Measurements from ENCODE around the gene MATN1. TPM values are rescaled to one million over a fixed set of nuclear protein-coding genes. Genes with fewer than 3 reads are reported as not detected.

MATN1 gene
- total RNA-seq, 2 experiments from 2014 or later = 0.34 TPM; not detected in 1

GRCh38 chr1:30680429-30680828 lies 43.0 kb downstream of the MATN1 start:
- no peak for DNase-seq
- Mint-ChIP-seq H3K36me3 (no peaks in the 10 kb centered on the region), H3K27ac (no peak overlapping the region), H3K4me3 (no peak overlapping the region), H3K27me3 (peaks cover 38% of the 10 kb centered on the region), H3K4me1 (ENCODE audit: low read depth) (peaks cover 2% of the 10 kb centered on the region), H3K9me3 (peaks cover 8% of the 10 kb centered on the region)
- CTCF ChIA-PET = no interaction called here
- intact Hi-C loops (cut with micrococcal nuclease) = no loop called here
- POLR2A ChIA-PET = no interaction called here

GRCh38 chr1:30679976-30680305 lies 43.4 kb downstream of the MATN1 start:
- ChIA-PET POLR2A (no interaction called here), CTCF (no interaction called here)
- Mint-ChIP-seq H3K4me3 (no peak overlapping the region), H3K27ac (no peak overlapping the region), H3K27me3 (peaks cover 41% of the 10 kb centered on the region), H3K9me3 (peaks cover 9% of the 10 kb centered on the region), H3K36me3 (no peaks in the 10 kb centered on the region), H3K4me1 (ENCODE audit: low read depth) (peaks cover under 1% of the 10 kb centered on the region)
- intact Hi-C loops (cut with micrococcal nuclease) = no loop called here
- DNase-seq = no peak

GRCh38 chr1:30679201-30679975 lies 44.0 kb downstream of the MATN1 start:
- H3K36me3 Mint-ChIP-seq = no peaks in the 10 kb centered on the region
- DNase-seq = no peak
- no peak overlapping the region for H3K27ac Mint-ChIP-seq
- H3K4me1 Mint-ChIP-seq (ENCODE audit: low read depth) = no peaks in the 10 kb centered on the region
- intact Hi-C loops (cut with micrococcal nuclease) = no loop called here
- POLR2A ChIA-PET = interaction anchor here (0.6 kb wide), 1 partner anchor 1294 kb away, joined by 3 read pairs; no protein-coding TSS in a partner anchor
- H3K9me3 Mint-ChIP-seq = peaks cover 9% of the 10 kb centered on the region
- CTCF ChIA-PET = no interaction called here
- peaks cover 37% of the 10 kb centered on the region for H3K27me3 Mint-ChIP-seq
- no peak overlapping the region for H3K4me3 Mint-ChIP-seq

GRCh38 chr1:30678209-30678608 lies 45.2 kb downstream of the MATN1 start:
- H3K4me3 Mint-ChIP-seq = no peak overlapping the region
- no peaks in the 10 kb centered on the region for H3K36me3 Mint-ChIP-seq
- ChIA-PET CTCF (no interaction called here), POLR2A (no interaction called here)
- DNase-seq = no peak
- no peak overlapping the region for H3K27ac Mint-ChIP-seq
- peaks cover 13% of the 10 kb centered on the region for H3K9me3 Mint-ChIP-seq
- H3K27me3 Mint-ChIP-seq = peaks cover 31% of the 10 kb centered on the region
- intact Hi-C loops (cut with micrococcal nuclease) = no loop called here
- H3K4me1 Mint-ChIP-seq (ENCODE audit: low read depth) = no peaks in the 10 kb centered on the region

- Mint-ChIP-seq H3K27ac (no peak overlapping the region), H3K4me1 (ENCODE audit: low read depth) (no peaks in the 10 kb centered on the region), H3K4me3 (no peak overlapping the region), H3K36me3 (no peaks in the 10 kb centered on the region), H3K27me3 (peaks cover 29% of the 10 kb centered on the region), H3K9me3 (peaks cover 20% of the 10 kb centered on the region)
- intact Hi-C loops (cut with micrococcal nuclease) = no loop called here
- ChIA-PET CTCF (no interaction called here), POLR2A (no interaction called here)
- no peak for DNase-seq
Observed at GRCh38 chr1:30677471-30677870, 45.9 kb downstream of the MATN1 start.

- POLR2A ChIA-PET = no interaction called here
- no peaks in the 10 kb centered on the region for H3K4me1 Mint-ChIP-seq (ENCODE audit: low read depth)
- H3K9me3 Mint-ChIP-seq = peaks cover 20% of the 10 kb centered on the region
- no peak for DNase-seq
- no peak overlapping the region for H3K4me3 Mint-ChIP-seq
- H3K36me3 Mint-ChIP-seq = no peaks in the 10 kb centered on the region
- intact Hi-C loops (cut with micrococcal nuclease) = no loop called here
- no peak overlapping the region for H3K27ac Mint-ChIP-seq
- H3K27me3 Mint-ChIP-seq = peaks cover 24% of the 10 kb centered on the region
- CTCF ChIA-PET = no interaction called here
Observed at GRCh38 chr1:30675761-30676160, 47.6 kb downstream of the MATN1 start.

GRCh38 chr1:30675289-30675688 lies 48.1 kb downstream of the MATN1 start:
- H3K4me3 Mint-ChIP-seq = no peak overlapping the region
- peaks cover 20% of the 10 kb centered on the region for H3K9me3 Mint-ChIP-seq
- intact Hi-C loops (cut with micrococcal nuclease) = no loop called here
- POLR2A ChIA-PET = no interaction called here
- H3K36me3 Mint-ChIP-seq = no peaks in the 10 kb centered on the region
- peaks cover 24% of the 10 kb centered on the region for H3K27me3 Mint-ChIP-seq
- H3K4me1 Mint-ChIP-seq (ENCODE audit: low read depth) = no peaks in the 10 kb centered on the region
- CTCF ChIA-PET = no interaction called here
- DNase-seq = no peak
- no peak overlapping the region for H3K27ac Mint-ChIP-seq

GRCh38 chr1:30673395-30673794 lies 50.0 kb downstream of the MATN1 start:
- intact Hi-C loops (cut with micrococcal nuclease) = no loop called here
- no peak for DNase-seq
- peaks cover 18% of the 10 kb centered on the region for H3K9me3 Mint-ChIP-seq
- H3K4me1 Mint-ChIP-seq (ENCODE audit: low read depth) = no peaks in the 10 kb centered on the region
- H3K27ac Mint-ChIP-seq = no peak overlapping the region
- CTCF ChIA-PET = no interaction called here
- no peaks in the 10 kb centered on the region for H3K36me3 Mint-ChIP-seq
- no peak overlapping the region for H3K4me3 Mint-ChIP-seq
- peaks cover 19% of the 10 kb centered on the region for H3K27me3 Mint-ChIP-seq
- POLR2A ChIA-PET = no interaction called here

GRCh38 chr1:30672661-30673060 lies 50.7 kb downstream of the MATN1 start:
- no peak for DNase-seq
- no peaks in the 10 kb centered on the region for H3K36me3 Mint-ChIP-seq
- CTCF ChIA-PET = no interaction called here
- no peak overlapping the region for H3K27ac Mint-ChIP-seq
- peaks cover 18% of the 10 kb centered on the region for H3K27me3 Mint-ChIP-seq
- no peak overlapping the region for H3K4me3 Mint-ChIP-seq
- peaks cover 18% of the 10 kb centered on the region for H3K9me3 Mint-ChIP-seq
- H3K4me1 Mint-ChIP-seq (ENCODE audit: low read depth) = no peaks in the 10 kb centered on the region
- intact Hi-C loops (cut with micrococcal nuclease) = no loop called here
- POLR2A ChIA-PET = no interaction called here

- H3K27ac Mint-ChIP-seq = no peak overlapping the region
- no peak for DNase-seq
- H3K36me3 Mint-ChIP-seq = no peaks in the 10 kb centered on the region
- ChIA-PET POLR2A (no interaction called here), CTCF (no interaction called here)
- no peaks in the 10 kb centered on the region for H3K4me1 Mint-ChIP-seq (ENCODE audit: low read depth)
- intact Hi-C loops (cut with micrococcal nuclease) = no loop called here
- peaks cover 13% of the 10 kb centered on the region for H3K9me3 Mint-ChIP-seq
- peaks cover 10% of the 10 kb centered on the region for H3K27me3 Mint-ChIP-seq
- no peak overlapping the region for H3K4me3 Mint-ChIP-seq
Observed at GRCh38 chr1:30670240-30671060, 52.9 kb downstream of the MATN1 start.

- Mint-ChIP-seq H3K36me3 (no peaks in the 10 kb centered on the region), H3K27me3 (peaks cover 7% of the 10 kb centered on the region), H3K4me3 (no peak overlapping the region), H3K4me1 (ENCODE audit: low read depth) (no peaks in the 10 kb centered on the region), H3K9me3 (peaks cover 10% of the 10 kb centered on the region), H3K27ac (no peak overlapping the region)
- intact Hi-C loops (cut with micrococcal nuclease) = no loop called here
- ChIA-PET CTCF (no interaction called here), POLR2A (no interaction called here)
- no peak for DNase-seq
Observed at GRCh38 chr1:30668546-30669327, 54.6 kb downstream of the MATN1 start.

GRCh38 chr1:30668024-30668423 lies 55.4 kb downstream of the MATN1 start:
- no peaks in the 10 kb centered on the region for H3K36me3 Mint-ChIP-seq
- H3K27ac Mint-ChIP-seq = no peak overlapping the region
- no peak overlapping the region for H3K4me3 Mint-ChIP-seq
- ChIA-PET POLR2A (no interaction called here), CTCF (no interaction called here)
- DNase-seq = no peak
- intact Hi-C loops (cut with micrococcal nuclease) = no loop called here
- peaks cover 6% of the 10 kb centered on the region for H3K9me3 Mint-ChIP-seq
- peaks cover 7% of the 10 kb centered on the region for H3K27me3 Mint-ChIP-seq
- H3K4me1 Mint-ChIP-seq (ENCODE audit: low read depth) = no peaks in the 10 kb centered on the region
